ENCODE data around the gene PLPP1.

The PLPP1 gene

DNA sequence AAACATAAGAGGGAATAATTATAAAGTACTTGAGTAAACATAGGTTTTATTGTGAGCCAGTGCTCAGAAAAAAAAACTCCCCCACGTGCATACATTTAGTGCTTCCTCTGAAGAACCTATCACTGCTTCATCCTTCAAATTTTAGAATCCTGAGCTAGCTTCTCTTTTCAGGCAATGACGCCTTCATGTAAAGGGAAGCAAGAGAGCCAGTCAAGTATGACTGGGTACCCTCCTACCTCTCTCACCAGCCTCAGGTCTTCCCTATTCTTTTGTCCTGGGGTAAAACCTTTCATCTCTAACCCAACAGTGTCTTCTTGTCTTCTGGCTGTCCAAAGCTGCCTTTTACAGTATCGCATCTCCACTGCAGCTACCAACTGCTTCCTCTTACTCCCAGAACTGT is 32.0 kb downstream of the PLPP1 start:
- DNase-seq: no peak

DNA sequence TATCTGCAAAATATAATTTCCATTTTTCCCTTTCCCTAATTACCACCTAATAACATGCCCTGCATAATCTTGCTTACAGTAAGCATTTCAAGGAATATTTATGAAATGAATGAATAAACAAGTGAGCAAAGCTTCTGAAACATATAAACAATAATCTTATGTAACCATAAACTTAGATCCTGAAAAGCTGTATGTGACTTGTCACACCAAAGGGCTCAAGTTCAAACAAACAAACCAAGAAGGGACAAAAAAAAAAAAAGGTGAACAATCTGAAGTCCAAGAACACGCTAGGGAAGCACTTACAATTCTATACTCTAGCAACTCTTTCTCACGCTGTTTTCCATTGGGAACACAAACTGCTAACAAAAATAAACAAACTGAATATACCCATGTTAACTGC is 36.3 kb downstream of the PLPP1 start:
- no peak for DNase-seq

DNA sequence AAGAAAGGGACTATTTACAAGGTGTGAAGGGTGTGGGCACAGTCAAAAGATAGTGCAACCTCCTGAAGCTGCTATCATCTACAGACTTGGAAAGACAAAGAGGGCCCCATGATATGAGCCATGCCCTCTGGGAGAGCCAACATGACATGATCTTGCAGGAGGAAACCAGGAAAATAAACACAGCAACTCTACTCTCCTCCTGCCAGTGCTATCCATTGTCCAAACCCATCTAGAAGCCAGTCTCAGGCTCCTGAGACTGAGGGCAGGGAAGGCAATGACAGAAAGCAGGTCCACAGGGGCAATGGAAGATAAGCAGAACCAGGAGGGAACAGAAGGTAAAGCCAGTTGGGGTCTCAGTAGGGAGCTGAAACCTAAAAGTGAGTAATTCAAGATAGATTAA is 37.1 kb downstream of the PLPP1 start:
- no peak for DNase-seq

DNA sequence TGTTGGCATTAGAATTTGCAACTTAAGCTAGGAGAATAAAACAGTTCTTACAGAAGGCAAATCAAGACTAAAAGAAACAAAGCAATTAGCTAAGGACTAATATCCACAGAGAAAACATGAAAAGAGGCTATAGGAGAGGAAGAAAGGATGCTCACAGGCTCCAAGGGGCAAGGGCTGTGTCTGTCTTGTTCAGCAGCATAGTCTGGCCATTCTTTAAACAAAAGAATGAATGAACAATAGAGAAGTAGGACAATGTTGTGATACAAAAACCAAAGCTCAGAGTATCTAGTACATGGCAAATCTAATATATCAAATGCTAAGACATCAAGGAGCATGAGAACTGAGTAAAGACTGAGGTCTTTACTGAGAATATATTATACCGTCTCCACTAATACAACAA is 39.5 kb downstream of the PLPP1 start:
- DNase-seq: no peak

DNA sequence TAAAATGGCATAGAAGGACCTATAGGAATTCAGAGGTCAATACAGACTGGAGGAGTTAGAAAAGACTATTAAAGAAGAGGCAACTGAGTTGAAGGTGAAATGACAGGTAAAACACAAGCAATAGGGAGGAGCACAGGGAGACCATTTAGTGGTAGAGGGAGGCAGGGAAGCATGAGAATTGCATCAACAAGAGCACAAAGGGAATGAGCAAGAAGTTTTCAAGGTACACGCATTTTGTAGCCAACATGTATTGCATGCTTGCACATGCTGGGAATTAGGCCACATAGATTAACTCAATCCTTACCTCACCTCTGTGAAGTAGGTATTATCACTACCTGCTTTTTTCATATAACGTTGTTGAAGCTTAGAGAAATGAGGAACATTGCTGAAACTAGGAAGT is 42.3 kb downstream of the PLPP1 start:
- DNase-seq: no peak

GRCh38 chr5:55485073-55485472 is 49.7 kb downstream of the PLPP1 start:
- DNase-seq: no peak

- DNase-seq: no peak
Measured at GRCh38 chr5:55484531-55484930, 50.2 kb downstream of the PLPP1 start.

DNA sequence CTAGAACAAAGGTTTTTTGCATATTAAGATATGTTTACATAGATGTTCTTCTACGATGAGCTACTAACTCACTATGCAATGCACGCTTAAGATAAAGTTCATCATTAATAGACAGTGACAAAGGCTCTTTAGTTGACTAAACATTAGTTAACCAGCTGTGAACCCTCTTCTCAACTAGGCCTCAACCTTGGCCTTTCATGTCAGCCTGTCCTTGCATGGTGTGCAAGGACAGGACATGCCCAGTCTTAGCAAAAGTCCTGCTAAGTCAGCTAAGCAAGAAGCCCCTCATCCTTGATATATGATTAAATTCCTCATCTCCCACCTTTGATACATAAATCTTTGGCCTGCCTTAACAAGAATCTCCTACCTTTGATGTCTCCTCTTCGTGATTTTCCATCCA is 50.9 kb downstream of the PLPP1 start:
- DNase-seq: no peak

- DNase-seq: no peak
Measured at GRCh38 chr5:55481293-55481855, 53.4 kb downstream of the PLPP1 start.

GRCh38 chr5:55480781-55481180 is 54.0 kb downstream of the PLPP1 start:
- DNase-seq: no peak

GRCh38 chr5:55472642-55473041 is 62.1 kb downstream of the PLPP1 start:
- DNase-seq: no peak

DNA sequence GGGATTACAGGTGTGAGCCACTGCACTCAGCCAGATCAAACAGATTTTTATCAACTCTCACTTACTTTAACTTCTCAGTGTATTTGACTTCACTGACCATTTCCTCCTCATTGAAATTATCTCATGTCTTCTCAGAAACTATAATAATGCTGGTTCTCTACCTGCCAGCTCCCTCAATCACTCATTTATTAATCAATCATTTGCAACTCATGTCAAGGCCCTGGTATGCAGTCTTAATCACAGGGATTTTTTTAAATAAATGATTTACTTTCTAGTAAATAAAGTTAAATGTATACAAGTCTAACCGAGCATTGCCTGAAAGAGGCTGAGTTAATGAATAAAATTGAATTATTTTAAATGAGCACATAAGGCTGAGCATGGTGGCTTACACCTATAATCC is 63.3 kb downstream of the PLPP1 start:
- no peak for DNase-seq

DNA sequence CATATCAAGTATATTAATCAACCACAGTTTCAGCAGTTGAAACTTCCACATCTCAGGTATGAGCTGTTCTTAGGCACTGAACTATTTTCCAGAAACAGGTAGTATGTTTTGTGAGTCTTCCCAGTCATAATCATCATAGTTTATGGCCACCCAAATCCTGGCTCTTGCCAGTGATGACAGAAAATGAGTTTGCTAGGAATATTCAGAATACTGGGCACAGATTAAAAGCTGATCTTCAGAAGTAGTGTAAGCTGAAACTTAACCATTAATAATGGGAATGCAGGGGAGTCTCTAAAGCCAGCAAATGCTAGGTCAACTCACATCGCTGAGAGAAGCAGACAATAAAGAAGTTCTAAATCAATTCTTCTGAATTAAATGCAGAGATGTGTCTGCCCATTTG is 64.5 kb downstream of the PLPP1 start:
- DNase-seq: no peak

- no peak for DNase-seq
Measured at GRCh38 chr5:55469839-55470238, 64.9 kb downstream of the PLPP1 start.

DNA sequence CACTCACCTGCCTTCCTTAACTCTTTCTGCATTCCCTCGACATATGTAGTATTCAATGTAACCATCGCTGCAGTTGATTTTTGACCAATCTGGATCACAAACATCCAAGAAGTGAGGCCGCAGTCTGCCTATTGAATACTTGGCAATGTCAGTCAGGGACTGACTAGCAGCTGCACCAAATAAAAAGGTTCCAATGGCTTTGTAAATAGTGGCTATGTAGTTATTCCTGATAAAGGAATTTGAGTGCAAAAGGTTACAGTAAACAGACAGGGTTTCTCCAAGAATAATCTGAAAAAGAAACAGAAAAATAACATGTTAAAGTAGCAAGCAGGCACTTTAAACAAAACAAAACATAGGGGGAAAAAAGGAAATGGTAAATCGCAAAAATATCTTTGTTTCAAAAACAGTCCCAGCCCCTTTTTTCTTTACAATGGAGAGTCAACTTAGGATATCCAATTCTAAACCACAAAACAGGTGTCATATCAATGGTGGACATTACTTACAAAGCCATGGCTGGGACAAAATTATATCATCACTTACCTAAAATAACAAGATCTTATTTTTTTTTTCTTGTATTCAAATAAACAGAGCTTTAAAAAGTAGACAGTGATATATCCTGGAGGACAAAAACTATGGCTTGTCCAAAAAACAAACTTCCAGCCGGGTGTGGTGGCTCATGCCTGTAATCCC is 66.8 kb downstream of the PLPP1 start:
- DNase-seq: no peak

GRCh38 chr5:55463613-55464012 is 71.2 kb downstream of the PLPP1 start:
- no peak for DNase-seq

DNA sequence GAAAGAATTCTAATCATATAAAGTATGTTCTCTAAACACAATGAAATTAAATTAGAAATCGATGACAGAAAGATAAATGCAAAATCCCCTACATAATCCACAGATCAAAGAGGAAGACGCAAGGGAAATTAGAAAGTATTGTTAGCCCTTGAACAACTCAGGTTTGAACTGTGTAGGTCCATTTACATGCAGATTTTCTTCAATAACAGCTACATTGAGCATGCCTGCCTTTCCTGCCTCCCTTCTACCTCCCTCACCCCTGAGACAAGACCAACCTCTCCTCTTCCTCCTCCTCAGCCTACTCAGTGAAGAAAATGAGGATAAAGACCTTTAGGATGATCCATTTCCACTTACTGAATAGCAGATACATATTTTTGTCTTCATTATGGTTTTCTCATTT is 75.2 kb downstream of the PLPP1 start:
- no peak for DNase-seq

DNA sequence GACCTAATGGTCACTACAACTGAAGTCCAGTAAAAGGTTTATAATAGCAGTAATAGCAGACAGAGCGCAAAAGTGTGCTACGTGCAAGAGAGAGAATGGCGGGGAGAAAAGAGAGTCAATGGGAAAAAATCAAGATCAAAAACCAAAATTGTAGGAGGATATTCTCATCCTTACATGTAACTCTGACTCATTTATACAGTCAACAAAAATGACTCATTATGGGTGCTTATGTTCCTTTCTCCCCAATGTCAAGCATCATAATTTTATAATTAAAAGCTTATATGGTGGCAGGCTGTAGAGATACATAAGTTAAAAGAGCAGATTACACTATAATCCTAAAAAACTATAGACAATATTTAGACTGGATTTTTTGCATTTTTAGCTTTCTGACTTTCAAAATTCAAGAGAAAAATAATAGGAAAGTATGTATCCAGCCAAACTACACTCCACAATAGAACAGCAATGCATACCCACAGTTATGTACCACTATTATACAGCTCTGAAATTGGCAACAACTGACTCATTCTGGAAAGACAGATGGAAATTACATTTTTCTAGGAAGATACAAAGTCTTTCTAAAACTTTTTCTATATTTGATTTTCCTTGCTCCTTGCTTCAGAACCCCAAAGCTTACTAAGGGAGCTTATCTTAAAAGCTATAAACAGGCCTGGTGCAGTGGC is 78.4 kb downstream of the PLPP1 start:
- DNase-seq: no peak

DNA sequence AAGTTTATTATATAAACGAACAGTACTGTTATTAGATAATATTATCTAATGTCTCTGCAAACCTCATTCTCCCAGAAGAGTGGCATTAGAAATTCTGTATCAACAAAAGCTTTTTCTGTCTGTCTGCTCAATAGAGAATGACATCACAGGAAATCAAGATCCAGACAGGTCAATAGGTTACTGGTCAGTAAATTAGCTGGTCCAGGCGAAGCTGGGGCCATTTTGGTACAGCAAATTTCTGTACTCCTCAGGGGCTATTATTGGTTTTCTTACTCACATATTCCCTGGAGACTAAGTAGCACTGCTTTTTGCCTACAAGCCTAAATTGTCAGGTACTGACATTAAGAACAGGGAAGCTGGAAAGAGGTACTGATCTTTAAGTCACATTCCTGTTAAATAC is 80.5 kb downstream of the PLPP1 start:
- DNase-seq: no peak

DNA sequence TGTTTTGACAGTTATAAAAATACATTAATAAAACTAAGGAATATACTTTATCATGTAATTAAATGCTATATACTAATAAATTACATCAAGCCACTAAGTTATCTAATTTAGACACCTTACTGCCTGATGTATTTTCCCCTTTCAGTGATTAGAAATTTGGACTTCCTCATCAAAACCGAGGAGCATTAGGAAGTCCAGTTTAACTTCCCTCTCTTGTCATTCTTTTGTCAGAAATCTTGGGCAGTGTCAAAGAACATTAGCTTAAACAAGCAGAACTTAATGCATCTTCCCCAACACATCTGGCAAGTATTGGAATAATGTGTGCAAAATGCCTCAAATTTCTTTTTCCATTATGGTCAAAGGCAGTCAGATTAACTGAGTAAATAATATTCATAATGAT is 81.6 kb downstream of the PLPP1 start:
- DNase-seq: no peak

DNA sequence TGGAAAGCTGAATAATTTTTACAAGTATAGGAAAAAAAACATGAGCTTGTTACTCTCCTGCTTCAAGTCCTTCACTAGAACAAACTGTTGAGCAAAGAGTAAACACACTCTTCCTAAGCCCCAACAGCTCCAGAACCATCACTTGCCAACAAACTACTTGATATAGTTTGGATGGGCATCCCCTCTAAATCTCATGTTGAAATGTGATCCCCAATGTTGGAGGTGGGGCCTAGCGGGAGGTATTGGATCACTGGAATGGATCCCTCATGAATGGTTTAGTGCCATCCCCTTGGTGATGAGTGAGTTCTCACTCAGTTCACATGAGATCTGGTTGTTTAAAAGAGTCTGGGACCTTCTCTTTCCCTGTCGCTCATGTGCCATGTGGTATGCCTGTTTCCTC is 82.8 kb downstream of the PLPP1 start:
- no peak for DNase-seq

GRCh38 chr5:55450050-55450765 is 84.6 kb downstream of the PLPP1 start:
- no peak for DNase-seq

DNA sequence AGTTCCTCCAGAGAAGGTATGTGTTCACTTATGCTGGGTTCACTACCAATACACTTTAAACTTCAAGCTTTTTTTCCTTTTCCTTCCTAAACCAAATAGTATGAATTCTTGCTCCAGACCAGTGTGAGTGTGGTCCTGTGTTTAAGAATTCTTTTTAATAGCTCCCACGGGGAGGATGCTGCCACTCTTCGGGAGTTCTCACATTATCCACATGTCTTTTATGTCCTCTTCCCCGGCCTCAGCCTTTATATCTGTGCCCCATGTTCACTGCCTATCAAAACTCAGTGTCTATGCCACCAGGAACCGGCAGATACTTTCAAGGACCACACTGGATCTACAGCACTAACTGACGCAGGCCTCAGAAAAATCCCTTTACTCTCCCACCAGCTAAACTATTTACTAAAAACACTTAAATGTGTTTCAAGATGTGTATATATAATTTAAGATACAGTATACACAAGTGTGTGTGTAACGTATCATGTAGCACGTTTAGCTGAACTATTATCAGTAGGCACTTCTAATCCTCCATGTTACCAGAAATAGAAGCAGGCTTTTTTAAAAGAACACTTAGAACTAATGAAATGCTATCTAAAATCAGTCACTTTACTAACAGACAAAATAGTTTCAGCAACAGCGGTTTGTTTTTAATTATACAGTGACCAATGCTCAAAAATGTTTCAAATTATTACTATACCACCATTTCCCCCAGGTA is 88.0 kb downstream of the PLPP1 start:
- DNase-seq: no peak

Measured in effector CD4-positive, alpha-beta T cell (primary cell).